HepG2 (cell line): ENCODE measurements around the gene EIF1AD. TPM values are rescaled to one million over a fixed set of nuclear protein-coding genes. Genes with fewer than 3 reads are reported as not detected.

Experiments
- BHLHE40 ChIP-seq: IDR thresholded peaks from 2 replicates; pipeline ENCODE4 v1.6.1; 2011; ENCODE audit warnings: low read length, improper control_type of control experiment
- CEBPG ChIP-seq: IDR thresholded peaks from 2 replicates; pipeline ENCODE4 v1.6.1; 2016
- JUN ChIP-seq: sonication (generic); formaldehyde crosslinking; IDR thresholded peaks from 2 replicates; pipeline ENCODE4 v1.4.0; 2020; ENCODE audit warnings: mild to moderate bottlenecking, missing genetic modification reagents
- KLF11 ChIP-seq: IDR thresholded peaks from 2 replicates; pipeline ENCODE4 v1.6.1; 2016; ENCODE audit warnings: missing compliant biosample characterization
- RARA ChIP-seq: IDR thresholded peaks from 2 replicates; pipeline ENCODE4 v1.6.1; 2016; ENCODE audit warnings: missing genetic modification reagents, missing compliant biosample characterization
- RARG ChIP-seq: sonication (generic); formaldehyde crosslinking; IDR thresholded peaks from 2 replicates; pipeline ENCODE4 v1.4.0; 2020; ENCODE audit warnings: low read depth, mild to moderate bottlenecking, missing genetic modification reagents
- ZNF260 ChIP-seq: sonication (generic); formaldehyde crosslinking; IDR thresholded peaks from 2 replicates; pipeline ENCODE4 v1.4.0; 2020; ENCODE audit warnings: missing genetic modification reagents, low read depth, mild to moderate bottlenecking, borderline replicate concordance
- ZNF317 ChIP-seq: sonication (generic); formaldehyde crosslinking; IDR thresholded peaks from 2 replicates; pipeline ENCODE4 v1.5.0; 2020; ENCODE audit warnings: mild to moderate bottlenecking, missing genetic modification reagents
- ZNF383 ChIP-seq: sonication (generic); formaldehyde crosslinking; IDR thresholded peaks from 2 replicates; pipeline ENCODE4 v1.4.0; 2020; ENCODE audit warnings: missing genetic modification reagents, mild to moderate bottlenecking, borderline replicate concordance
- ZNF546 ChIP-seq: sonication (generic); formaldehyde crosslinking; conservative IDR thresholded peaks from 2 replicates; pipeline ENCODE4 v1.8.1; 2023; ENCODE audit warnings: mild to moderate bottlenecking, missing genetic modification reagents
- ZNF674 ChIP-seq: sonication (generic); formaldehyde crosslinking; IDR thresholded peaks from 2 replicates; pipeline ENCODE4 v1.5.0; 2020; ENCODE audit warnings: low read depth, mild to moderate bottlenecking, missing genetic modification reagents
- polyA plus RNA-seq, 8 experiments: library from polyadenylated mRNA; depleted of rRNA in 3 of 8; stranded (reverse) in 7 of 8; unstranded in 1 of 8; fragments of >200 nt; fragmentation: Illumina TruSeq in 4 of 8; extraction: Trizol in 4 of 8; gene quantifications; 2 replicates each; pipeline versions ENCODE4 v1.2.1 to v1.2.3, GENCODE V29; 2011 to 2016; ENCODE audit warnings: low read depth in 4 of 8, missing spikeins in 1 of 8, mixed read lengths in 1 of 8; ENCODE audit not compliant: insufficient read depth in 1 of 8
- total RNA-seq, 5 experiments: library from RNA; depleted of rRNA; stranded (reverse); fragments of >200 nt; fragmentation: Illumina TruSeq; extraction: Trizol; gene quantifications; 2 replicates each; pipeline ENCODE4 v1.2.3, GENCODE V29; 2016; ENCODE audit warnings: low read depth in 1 of 5
- TF ChIP-seq, protein P1 (sequence below): sonication (generic); formaldehyde crosslinking; IDR thresholded peaks from one replicate; pipeline ENCODE4 v1.5.1; 2020; ENCODE audit warnings: mild to moderate bottlenecking, missing genetic modification reagents; ENCODE audit errors: not compliant biosample characterization
- TF ChIP-seq, protein P2 (sequence below): sonication (generic); formaldehyde crosslinking; IDR thresholded peaks from 2 replicates; pipeline ENCODE4 v1.4.0; 2020; ENCODE audit warnings: mild to moderate bottlenecking, missing genetic modification reagents

Gene EIF1AD
- total and polyA plus RNA-seq, 2 of the 13 experiments (the other 11 are each of a cell fraction or from before 2014, with no cell fraction given) = 18.2 to 30.8 TPM

DNA sequence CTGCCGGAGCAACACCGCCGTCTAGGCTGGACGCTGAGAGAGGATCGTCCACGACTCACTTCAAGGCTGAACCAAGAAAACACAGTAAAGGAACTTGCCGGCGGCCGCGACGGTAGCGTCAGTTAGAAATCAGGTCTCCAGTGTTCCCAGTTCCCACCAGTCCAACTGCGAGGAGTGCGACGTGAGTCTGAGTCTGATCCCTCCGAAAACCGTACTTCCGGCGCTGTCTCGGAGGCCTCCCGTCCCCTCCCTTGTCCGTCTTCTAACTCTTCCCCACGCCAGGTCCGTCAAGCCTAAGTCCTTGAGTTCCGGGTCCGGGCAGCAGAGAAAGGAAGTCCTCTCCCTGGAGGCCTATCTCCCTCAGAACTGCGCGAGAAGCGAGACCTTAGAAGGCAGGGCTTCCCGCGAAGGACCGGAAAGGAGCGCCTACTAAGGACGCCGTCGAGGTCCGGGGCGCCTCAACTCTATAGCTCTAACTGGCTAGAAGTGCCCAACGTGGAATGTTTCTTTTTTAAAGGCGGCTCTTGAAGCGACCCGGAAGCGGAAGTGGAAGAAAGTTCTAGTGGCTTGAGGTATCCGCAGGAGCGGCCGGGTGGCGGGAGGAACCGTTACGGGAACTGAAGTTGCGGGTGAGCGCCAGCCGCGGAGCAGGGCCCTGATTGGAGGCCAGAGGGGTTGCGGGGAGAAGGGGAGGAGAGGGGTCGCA lies at the start of gene EIF1AD, which contains the start of gene BANF1 (continued):
- TF ChIP-seq ZNF260 (CRISPR knock-in tag) (no peak; the same call in 1 of the 2 replicates), ZNF317 (CRISPR knock-in tag) (peak; percentile 70; the same call in 1 of the 2 replicates), CEBPG (CRISPR knock-in tag) (peak; percentile 56), KLF11 (peak; percentile 89; the same call in 1 of the 2 replicates), ZNF383 (CRISPR knock-in tag) (peak; percentile 67; the same call in 1 of the 2 replicates), ZNF674 (CRISPR knock-in tag) (peak; percentile 67; the same call in 1 of the 2 replicates), ZNF546 (peak; percentile 90; the same call in 1 of the 2 replicates), RARG (CRISPR knock-in tag) (peak; percentile 77; the same call in 1 of the 2 replicates), BHLHE40 (0 out of 2 replicates have a peak, but pooled peaks have one; percentile 5), JUN (0 out of 2 replicates have a peak, but pooled peaks have one; percentile 72), RARA (CRISPR knock-in tag) (no peak)
- TF ChIP-seq, protein P1, sequence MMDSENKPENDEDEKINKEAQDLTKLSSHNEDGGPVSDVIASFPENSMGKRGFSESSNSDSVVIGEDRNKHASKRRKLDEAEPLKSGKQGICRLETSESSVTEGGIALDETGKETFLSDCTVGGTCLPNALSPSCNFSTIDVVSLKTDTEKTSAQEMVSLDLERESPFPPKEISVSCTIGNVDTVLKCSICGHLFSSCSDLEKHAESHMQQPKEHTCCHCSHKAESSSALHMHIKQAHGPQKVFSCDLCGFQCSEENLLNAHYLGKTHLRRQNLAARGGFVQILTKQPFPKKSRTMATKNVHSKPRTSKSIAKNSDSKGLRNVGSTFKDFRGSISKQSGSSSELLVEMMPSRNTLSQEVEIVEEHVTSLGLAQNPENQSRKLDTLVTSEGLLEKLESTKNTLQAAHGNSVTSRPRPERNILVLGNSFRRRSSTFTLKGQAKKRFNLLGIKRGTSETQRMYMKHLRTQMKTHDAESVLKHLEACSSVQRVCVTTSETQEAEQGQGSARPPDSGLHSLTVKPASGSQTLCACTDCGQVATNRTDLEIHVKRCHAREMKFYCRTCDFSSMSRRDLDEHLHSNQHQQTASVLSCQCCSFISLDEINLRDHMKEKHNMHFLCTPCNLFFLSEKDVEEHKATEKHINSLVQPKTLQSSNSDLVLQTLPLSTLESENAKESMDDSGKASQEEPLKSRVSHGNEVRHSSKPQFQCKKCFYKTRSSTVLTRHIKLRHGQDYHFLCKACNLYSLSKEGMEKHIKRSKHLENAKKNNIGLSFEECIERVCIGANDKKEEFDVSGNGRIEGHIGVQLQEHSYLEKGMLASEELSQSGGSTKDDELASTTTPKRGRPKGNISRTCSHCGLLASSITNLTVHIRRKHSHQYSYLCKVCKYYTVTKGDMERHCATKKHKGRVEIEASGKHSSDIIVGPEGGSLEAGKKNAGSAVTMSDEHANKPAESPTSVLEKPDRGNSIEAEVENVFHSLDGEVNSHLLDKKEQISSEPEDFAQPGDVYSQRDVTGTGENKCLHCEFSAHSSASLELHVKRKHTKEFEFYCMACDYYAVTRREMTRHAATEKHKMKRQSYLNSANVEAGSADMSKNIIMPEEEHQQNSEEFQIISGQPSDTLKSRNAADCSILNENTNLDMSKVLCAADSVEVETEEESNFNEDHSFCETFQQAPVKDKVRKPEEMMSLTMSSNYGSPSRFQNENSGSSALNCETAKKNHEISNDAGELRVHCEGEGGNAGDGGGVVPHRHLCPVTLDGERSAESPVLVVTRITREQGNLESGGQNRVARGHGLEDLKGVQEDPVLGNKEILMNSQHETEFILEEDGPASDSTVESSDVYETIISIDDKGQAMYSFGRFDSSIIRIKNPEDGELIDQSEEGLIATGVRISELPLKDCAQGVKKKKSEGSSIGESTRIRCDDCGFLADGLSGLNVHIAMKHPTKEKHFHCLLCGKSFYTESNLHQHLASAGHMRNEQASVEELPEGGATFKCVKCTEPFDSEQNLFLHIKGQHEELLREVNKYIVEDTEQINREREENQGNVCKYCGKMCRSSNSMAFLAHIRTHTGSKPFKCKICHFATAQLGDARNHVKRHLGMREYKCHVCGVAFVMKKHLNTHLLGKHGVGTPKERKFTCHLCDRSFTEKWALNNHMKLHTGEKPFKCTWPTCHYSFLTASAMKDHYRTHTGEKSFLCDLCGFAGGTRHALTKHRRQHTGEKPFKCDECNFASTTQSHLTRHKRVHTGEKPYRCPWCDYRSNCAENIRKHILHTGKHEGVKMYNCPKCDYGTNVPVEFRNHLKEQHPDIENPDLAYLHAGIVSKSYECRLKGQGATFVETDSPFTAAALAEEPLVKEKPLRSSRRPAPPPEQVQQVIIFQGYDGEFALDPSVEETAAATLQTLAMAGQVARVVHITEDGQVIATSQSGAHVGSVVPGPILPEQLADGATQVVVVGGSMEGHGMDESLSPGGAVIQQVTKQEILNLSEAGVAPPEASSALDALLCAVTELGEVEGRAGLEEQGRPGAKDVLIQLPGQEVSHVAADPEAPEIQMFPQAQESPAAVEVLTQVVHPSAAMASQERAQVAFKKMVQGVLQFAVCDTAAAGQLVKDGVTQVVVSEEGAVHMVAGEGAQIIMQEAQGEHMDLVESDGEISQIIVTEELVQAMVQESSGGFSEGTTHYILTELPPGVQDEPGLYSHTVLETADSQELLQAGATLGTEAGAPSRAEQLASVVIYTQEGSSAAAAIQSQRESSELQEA (CRISPR knock-in tag) = peak; percentile 88
- TF ChIP-seq, protein P2, sequence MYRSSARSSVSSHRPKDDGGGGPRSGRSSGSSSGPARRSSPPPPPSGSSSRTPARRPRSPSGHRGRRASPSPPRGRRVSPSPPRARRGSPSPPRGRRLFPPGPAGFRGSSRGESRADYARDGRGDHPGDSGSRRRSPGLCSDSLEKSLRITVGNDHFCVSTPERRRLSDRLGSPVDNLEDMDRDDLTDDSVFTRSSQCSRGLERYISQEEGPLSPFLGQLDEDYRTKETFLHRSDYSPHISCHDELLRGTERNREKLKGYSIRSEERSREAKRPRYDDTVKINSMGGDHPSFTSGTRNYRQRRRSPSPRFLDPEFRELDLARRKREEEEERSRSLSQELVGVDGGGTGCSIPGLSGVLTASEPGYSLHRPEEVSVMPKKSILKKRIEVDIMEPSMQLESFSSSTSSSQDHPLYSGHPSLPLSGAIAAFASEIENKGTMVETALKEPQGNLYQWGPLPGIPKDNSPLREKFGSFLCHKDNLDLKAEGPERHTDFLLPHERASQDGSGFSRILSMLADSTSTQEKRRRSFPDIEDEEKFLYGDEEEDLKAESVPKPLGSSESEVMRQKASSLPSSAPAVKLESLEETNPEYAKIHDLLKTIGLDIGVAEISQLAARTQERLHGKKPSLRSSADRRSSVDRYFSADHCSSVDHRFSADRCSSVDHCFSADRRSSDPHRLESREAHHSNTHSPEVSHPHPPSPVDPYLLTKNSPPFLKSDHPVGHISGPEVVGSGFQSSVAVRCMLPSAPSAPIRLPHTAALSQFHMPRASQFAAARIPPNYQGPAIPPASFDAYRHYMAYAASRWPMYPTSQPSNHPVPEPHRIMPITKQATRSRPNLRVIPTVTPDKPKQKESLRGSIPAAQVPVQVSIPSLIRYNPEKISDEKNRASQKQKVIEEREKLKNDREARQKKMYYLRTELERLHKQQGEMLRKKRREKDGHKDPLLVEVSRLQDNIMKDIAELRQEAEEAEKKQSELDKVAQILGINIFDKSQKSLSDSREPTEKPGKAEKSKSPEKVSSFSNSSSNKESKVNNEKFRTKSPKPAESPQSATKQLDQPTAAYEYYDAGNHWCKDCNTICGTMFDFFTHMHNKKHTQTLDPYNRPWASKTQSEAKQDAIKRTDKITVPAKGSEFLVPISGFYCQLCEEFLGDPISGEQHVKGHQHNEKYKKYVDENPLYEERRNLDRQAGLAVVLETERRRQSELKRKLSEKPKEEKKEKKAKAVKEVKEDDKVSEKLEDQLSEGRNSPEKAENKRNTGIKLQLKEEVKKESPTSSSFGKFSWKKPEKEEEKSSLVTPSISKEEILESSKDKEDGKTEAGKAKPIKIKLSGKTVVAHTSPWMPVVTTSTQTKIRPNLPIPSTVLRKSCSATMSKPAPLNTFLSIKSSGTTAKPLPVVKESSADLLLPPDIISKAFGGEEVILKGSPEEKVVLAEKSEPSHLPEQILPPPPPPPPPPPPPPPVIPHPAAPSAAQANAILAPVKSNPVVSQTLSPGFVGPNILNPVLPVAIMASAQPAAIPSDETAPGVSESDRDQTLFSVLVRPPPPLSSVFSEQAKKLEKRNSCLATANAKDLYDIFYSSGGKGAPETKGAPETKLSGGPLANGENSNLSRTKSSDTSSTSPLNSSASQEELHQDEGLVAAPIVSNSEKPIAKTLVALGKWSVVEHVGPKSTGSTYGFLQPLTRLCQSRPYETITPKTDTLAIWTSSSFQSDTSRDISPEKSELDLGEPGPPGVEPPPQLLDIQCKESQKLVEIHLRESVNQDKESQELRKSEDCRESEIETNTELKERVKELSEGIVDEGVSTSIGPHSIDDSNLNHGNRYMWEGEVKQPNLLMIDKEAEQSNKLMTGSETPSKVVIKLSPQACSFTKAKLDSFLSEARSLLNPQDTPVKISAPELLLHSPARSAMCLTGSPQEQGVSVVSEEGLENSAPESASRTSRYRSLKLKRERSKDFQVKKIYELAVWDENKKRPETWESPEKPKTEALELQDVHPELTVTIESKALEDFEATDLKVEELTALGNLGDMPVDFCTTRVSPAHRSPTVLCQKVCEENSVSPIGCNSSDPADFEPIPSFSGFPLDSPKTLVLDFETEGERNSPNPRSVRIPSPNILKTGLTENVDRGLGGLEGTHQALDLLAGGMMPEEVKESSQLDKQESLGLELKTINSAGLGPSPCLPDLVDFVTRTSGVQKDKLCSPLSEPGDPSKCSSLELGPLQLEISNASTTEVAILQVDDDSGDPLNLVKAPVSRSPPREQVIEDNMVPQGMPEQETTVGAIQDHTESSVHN = no peak
